HG03571 (cell line): ENCODE data around the gene RYR2.

Experiments used
- ATAC-seq: cut with Tn5 transposase; IDR thresholded peaks from one replicate; pipeline ENCODE4 v1.9.1; 2021; ENCODE audit not compliant: unreplicated experiment

The RYR2 gene

GRCh38 chr1:237705462-237705861 lies 663.5 kb downstream of the RYR2 start:
- no peak for ATAC-seq

- no peak for ATAC-seq
Observed at GRCh38 chr1:237709355-237709754, 667.4 kb downstream of the RYR2 start.

- no peak for ATAC-seq
Observed at GRCh38 chr1:237711281-237711680, 669.3 kb downstream of the RYR2 start.

DNA sequence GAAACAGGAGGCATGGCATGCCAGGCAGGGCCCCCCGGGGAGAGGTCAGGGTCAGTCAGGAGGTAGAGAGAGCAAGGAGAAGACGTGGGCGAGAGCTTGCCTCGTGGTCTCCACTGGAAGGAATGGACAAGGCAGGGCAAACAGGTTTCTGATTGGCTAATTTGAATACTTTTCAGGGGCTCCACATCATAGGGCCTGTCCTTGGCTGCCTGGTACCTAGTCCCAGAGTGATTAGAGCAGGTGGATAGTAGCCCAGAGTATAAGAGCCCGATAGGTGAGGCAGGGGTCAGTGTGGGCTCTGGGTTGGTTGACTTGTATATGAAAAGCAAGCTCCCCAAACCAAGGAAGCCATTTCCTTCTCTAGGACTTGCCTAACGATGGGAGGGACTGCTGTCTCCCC lies 670.1 kb downstream of the RYR2 start:
- ATAC-seq, result no peak

DNA sequence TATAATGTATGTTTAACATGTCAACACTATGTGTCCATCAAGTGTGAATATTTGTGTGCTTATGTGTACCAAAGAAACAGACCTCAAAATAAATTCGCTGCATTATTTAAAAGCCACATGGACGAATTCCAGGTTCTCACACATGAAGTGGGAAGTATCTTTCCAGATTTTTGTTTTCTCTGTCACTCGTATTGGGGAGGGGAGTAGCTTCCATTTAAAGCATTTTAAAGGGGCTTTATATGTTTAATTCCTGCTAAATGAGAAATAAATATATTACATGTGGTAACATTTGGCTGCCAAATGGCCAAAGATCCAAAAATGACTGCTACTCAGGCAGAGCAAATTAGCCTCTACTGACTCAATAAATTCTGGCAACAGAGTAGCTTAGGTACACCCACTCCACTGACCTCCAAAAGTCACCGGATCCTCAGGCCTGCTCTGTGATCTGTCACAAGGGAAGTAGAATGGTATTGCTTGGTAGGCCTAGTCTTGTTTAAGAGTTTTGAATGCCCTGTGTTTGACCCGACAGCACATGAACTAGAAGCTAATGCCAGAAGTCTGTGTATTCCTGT lies 670.7 kb downstream of the RYR2 start:
- no peak for ATAC-seq

GRCh38 chr1:237713916-237714315 lies 671.9 kb downstream of the RYR2 start:
- ATAC-seq, result no peak

DNA sequence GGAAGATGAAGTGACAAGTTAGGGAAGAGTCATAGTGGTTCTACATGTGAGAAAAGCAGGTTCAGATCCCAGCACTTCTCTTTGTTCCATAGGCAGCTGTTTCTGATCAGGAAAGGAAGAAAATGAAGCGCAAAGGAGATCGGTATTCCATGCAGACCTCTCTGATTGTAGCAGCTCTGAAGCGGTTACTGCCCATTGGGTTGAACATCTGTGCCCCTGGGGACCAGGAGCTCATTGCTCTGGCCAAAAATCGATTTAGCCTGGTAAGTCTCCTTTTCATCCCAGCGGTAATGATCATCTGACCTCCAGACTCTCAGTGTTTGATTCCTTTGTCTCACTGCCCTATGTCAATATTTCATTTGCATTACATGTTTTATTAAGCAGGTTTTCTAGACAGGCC lies 675.1 kb downstream of the RYR2 start:
- ATAC-seq, result no peak

DNA sequence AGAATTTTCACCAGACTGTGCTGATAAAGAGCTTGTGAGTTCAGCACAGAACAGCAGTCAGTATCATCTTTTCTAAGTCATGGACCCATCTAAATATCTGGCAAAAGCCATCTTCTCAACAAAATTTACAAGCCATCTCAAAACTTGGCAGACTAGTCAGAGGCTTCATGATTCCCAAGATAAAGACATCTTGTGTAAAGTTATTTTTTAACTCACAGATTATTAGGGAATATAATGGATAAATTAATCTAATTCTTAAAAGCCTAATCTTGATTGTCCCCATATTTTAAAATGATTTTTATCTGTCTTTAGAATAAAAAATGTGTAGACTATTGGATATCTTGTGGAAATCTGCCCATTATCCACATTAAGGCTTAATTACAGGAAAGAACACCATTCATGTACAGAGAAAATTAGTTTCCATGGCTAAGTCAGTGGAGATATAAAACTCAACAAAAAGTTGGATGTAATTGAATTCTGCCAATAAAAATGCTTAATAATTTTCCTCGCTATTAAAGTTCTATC lies 688.9 kb downstream of the RYR2 start:
- no peak for ATAC-seq

DNA sequence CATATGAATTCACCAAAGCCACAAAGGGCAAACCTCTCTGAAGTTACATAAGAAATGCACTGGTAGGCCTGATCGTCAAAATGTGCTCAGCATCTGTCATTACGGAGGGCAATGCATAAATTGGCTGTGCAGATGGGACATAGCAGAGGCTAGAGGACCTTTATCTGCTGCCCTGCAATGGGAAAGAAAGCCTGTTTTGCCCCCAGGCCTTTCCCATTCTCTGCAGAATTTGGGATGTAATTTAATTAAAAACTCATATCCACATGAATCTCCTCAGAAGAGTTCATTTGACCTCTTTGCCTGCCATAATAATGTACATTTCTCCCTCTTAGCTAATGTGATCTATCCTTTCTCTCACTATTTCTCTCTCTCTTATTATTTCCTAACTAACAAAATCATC lies 690.7 kb downstream of the RYR2 start:
- no peak for ATAC-seq

DNA sequence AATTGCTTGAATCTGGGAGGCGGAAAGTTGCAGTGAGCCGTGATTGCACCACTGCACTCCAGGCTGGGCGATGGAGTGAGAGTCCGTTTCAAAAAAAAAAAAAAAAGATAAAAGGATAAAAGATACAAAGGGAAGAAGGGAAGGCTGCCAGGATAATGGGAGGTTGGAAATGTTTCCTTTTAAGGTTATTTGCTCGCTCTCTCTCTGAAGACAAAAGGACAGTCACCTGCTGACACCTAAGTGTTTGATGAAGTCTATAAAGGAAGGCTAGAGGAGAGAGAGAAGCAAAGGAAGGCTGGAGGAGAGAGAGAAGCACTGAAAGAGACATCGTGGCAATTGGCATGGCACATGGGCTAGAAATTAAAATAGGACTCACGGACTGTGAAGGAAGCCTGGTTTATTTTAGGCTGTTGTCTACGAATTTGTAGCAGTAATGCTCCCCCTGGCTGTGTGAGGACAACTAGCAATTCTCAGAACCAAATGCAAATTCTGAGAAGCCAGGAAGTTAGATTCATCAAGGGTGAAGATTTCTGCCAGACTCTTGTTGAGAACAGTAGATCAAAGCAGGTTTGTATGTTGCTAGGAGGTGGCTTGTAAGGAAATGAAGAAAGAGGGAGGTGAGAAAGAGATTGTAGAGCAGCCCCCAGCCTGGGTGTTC lies 694.5 kb downstream of the RYR2 start:
- no peak for ATAC-seq

- no peak for ATAC-seq
Observed at GRCh38 chr1:237737448-237737847, 695.5 kb downstream of the RYR2 start.

- ATAC-seq, result no peak
Observed at GRCh38 chr1:237737938-237738610, 696.1 kb downstream of the RYR2 start.

DNA sequence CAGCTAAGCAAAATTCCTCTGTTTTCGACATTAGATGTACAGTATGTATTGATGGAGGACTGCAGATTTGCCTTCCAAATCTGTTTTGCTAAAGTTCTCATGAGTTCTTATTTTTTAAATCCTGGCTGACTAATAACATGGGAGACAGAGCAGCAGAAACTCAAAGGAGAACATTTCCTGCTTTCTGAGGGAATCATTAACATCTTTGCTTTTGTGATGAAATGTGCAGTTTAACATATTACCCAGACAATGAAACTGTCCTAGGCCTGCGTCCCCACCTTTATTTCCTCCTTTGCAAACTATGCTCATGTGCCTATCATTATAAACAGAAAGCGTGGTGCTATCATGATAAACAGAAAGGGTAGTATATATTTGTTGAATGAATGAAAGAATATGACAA lies 698.9 kb downstream of the RYR2 start:
- ATAC-seq, result no peak

DNA sequence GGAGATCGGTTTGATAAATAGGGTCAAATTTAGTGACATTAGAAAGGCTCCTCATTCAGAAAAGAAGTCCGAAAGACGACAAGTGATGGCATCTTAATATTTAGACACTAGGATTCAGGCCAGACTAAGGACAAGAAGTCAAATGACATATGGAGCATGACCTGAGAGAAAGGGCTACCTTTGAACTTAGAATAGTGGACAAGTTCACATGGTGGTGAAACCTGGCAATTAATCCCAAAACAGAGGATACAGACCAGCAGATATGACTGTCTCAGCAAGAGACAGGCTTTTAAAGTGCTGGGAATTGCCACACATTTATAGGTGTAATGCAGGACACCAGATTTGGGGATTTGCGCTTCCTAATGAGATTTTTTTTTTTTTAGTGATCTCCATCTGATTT lies 703.6 kb downstream of the RYR2 start:
- no peak for ATAC-seq

GRCh38 chr1:237748171-237748960 lies 706.4 kb downstream of the RYR2 start:
- ATAC-seq, result no peak

GRCh38 chr1:237749122-237749521 lies 707.1 kb downstream of the RYR2 start:
- ATAC-seq, result no peak

GRCh38 chr1:237751090-237751489 lies 709.1 kb downstream of the RYR2 start:
- no peak for ATAC-seq

GRCh38 chr1:237754627-237755026 lies 712.6 kb downstream of the RYR2 start:
- no peak for ATAC-seq

DNA sequence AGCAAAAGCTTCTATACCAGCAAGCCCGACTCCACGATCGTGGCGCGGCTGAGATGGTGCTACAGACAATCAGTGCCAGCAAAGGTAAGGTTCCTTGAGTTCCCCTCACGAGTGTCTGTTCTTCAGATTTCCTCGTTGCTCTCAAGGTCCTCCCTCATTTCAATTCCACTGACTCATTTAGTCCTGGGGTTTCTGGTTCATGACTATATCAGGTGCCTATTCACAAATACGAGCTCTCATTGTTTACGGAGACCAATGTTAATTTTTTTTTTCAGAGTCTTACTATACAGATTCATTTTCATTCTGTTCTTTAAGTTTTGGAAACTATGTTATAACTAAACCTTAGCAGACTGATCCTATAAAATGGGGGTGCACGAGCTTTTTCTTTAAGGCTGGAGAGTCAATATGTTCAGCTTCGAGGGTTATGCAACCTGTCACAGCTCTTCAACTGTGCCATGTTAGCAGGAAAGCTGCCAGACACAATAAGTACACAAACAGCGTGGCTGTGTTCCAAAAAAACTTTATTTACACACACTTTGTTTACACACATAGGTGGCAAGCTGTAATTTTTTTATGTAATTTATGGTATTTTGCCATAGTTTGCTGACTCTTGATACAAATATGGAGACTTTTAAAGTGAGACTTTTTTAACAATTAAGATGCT lies 714.5 kb downstream of the RYR2 start:
- no peak for ATAC-seq

GRCh38 chr1:237759377-237759776 lies 717.4 kb downstream of the RYR2 start:
- ATAC-seq, result no peak

DNA sequence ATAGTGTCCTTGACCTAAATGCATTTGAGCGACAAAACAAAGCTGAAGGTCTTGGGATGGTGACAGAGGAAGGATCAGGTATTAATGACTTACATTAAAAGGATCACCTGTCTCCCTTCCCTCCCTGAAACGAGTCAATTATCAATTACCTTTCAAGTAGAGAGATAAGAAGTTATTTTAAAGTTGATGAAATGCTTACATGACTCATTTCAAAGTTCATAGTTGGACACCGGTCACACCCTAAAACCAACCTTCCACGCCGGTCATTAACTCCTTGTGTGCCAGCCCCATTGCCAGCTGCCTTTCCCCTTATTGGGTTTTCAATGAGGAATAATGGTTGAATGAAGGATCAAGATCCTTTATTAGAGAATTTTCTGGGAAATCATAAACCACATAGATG lies 719.0 kb downstream of the RYR2 start:
- ATAC-seq, result no peak
